GM13977 (cell line): ENCODE measurements around the gene TMEM62.

ENCODE experiments used
- DNase-seq: peaks from one replicate; pipeline ENCODE4 v3.0.0; 2012; ENCODE audit warnings: low spot score
- CTCF ChIP-seq: IDR thresholded peaks from 2 replicates; pipeline ENCODE4 v1.5.1; 2012; ENCODE audit warnings: mild to moderate bottlenecking, control low read depth; ENCODE audit not compliant: insufficient read depth; ENCODE audit errors: extremely low read depth, missing control alignments
- in situ Hi-C: fragments of 300-500 bp; cut with MboI; formaldehyde crosslinking; loops from one replicate; pipeline ENCODE4 v1.12.0; 2022; ENCODE audit warnings: low sequenced_read_pairs, low pct_unique_long_range_greater_than_20kb, mixed read lengths, inconsistent platforms; ENCODE audit not compliant: unreplicated experiment

TMEM62 gene

GRCh38 chr15:43128980-43129335, 4.4 kb upstream of the TMEM62 start:
- in situ Hi-C loops, result no loop called here
- DNase-seq, result no peak
- no peak for TF ChIP-seq CTCF

GRCh38 chr15:43132830-43133429, 456 bp upstream of the TMEM62 start:
- in situ Hi-C loops, result no loop called here
- DNase-seq, result no peak
- no peak for TF ChIP-seq CTCF

GRCh38 chr15:43134157-43134635, 810 bp downstream of the TMEM62 start:
- DNase-seq, result peak; percentile 38
- TF ChIP-seq CTCF, result no peak
- in situ Hi-C loops, result no loop called here

GRCh38 chr15:43135351-43135750, 2.0 kb downstream of the TMEM62 start:
- no peak for TF ChIP-seq CTCF
- no peak for DNase-seq
- in situ Hi-C loops, result no loop called here

- peak; percentile 45 for DNase-seq
- in situ Hi-C loops, result no loop called here
- no peak for TF ChIP-seq CTCF
Measured at GRCh38 chr15:43143203-43143941, 10.0 kb downstream of the TMEM62 start.

GRCh38 chr15:43144512-43144911, 11.1 kb downstream of the TMEM62 start:
- TF ChIP-seq CTCF, result no peak
- DNase-seq, result peak; percentile 33
- in situ Hi-C loops, result no loop called here
